Measurements from ENCODE around the gene SNCAIP.

SNCAIP gene

GRCh38 chr5:122286541-122286940 lies 25.5 kb upstream of the SNCAIP start:
- Histone ChIP-seq H2AFZ (ENCODE audit: low read depth, low read length, severe bottlenecking) (no peak overlapping the region), H3K36me3 (ENCODE audit: low read length) (no peaks in the 10 kb centered on the region), H3K27ac (ENCODE audit: low read depth, low read length) (no peak overlapping the region), H3F3A (ENCODE audit: insufficient read depth) (no peaks in the 10 kb centered on the region), H3K9me3 (ENCODE audit: insufficient read depth, low read length) (no peaks in the 10 kb centered on the region), H3K9ac (ENCODE audit: low read length) (no peak overlapping the region), H3K4me2 (ENCODE audit: low read depth, low read length, poor library complexity, severe bottlenecking) (no peak overlapping the region), H3K4me3 (ENCODE audit: insufficient read depth, low read length, poor library complexity, severe bottlenecking) (no peak overlapping the region), H3K9me2 (replicated peaks; ENCODE audit: insufficient read depth, low read length) (no peaks in the 10 kb centered on the region), H4K20me1 (ENCODE audit: low read depth, low read length) (no peaks in the 10 kb centered on the region), H3K27me3 (ENCODE audit: low read length) (no peaks in the 10 kb centered on the region), H3K79me2 (ENCODE audit: insufficient read depth, low read length) (no peaks in the 10 kb centered on the region)
- no peak for TF ChIP-seq EZH2phosphoT487 (conservative IDR thresholded peaks at IDR 0.05; ENCODE audit: low read length)
- TF ChIP-seq CTCF (IDR thresholded peaks at IDR 0.05; ENCODE audit: insufficient read depth, low read length, poor library complexity, severe bottlenecking) = no peak

- Histone ChIP-seq H3K4me2 (ENCODE audit: low read depth, low read length, poor library complexity, severe bottlenecking) (no peak overlapping the region), H3K27ac (ENCODE audit: low read depth, low read length) (no peak overlapping the region), H2AFZ (ENCODE audit: low read depth, low read length, severe bottlenecking) (no peak overlapping the region), H3K4me3 (ENCODE audit: insufficient read depth, low read length, poor library complexity, severe bottlenecking) (no peak overlapping the region), H3K36me3 (ENCODE audit: low read length) (no peaks in the 10 kb centered on the region), H3K27me3 (ENCODE audit: low read length) (no peaks in the 10 kb centered on the region), H3F3A (ENCODE audit: insufficient read depth) (no peaks in the 10 kb centered on the region), H3K9me2 (replicated peaks; ENCODE audit: insufficient read depth, low read length) (no peaks in the 10 kb centered on the region), H4K20me1 (ENCODE audit: low read depth, low read length) (no peaks in the 10 kb centered on the region), H3K79me2 (ENCODE audit: insufficient read depth, low read length) (no peaks in the 10 kb centered on the region), H3K9ac (ENCODE audit: low read length) (no peak overlapping the region), H3K9me3 (ENCODE audit: insufficient read depth, low read length) (no peaks in the 10 kb centered on the region)
- TF ChIP-seq CTCF (IDR thresholded peaks at IDR 0.05; ENCODE audit: insufficient read depth, low read length, poor library complexity, severe bottlenecking) (no peak), EZH2phosphoT487 (conservative IDR thresholded peaks at IDR 0.05; ENCODE audit: low read length) (no peak)
These were observed 24.9 kb upstream of the SNCAIP start for GRCh38 chr5:122287101-122287500.

GRCh38 chr5:122291000-122291901 lies 20.8 kb upstream of the SNCAIP start:
- Histone ChIP-seq H3K27ac (ENCODE audit: low read depth, low read length) (no peak overlapping the region), H3F3A (ENCODE audit: insufficient read depth) (no peaks in the 10 kb centered on the region), H4K20me1 (ENCODE audit: low read depth, low read length) (no peaks in the 10 kb centered on the region), H3K4me3 (ENCODE audit: insufficient read depth, low read length, poor library complexity, severe bottlenecking) (no peak overlapping the region), H2AFZ (ENCODE audit: low read depth, low read length, severe bottlenecking) (no peak overlapping the region), H3K36me3 (ENCODE audit: low read length) (no peaks in the 10 kb centered on the region), H3K79me2 (ENCODE audit: insufficient read depth, low read length) (no peaks in the 10 kb centered on the region), H3K27me3 (ENCODE audit: low read length) (no peaks in the 10 kb centered on the region), H3K9me2 (replicated peaks; ENCODE audit: insufficient read depth, low read length) (no peaks in the 10 kb centered on the region), H3K9me3 (ENCODE audit: insufficient read depth, low read length) (no peaks in the 10 kb centered on the region), H3K9ac (ENCODE audit: low read length) (no peak overlapping the region), H3K4me2 (ENCODE audit: low read depth, low read length, poor library complexity, severe bottlenecking) (no peak overlapping the region)
- TF ChIP-seq CTCF (IDR thresholded peaks at IDR 0.05; ENCODE audit: insufficient read depth, low read length, poor library complexity, severe bottlenecking) (no peak), EZH2phosphoT487 (conservative IDR thresholded peaks at IDR 0.05; ENCODE audit: low read length) (no peak)
